ENCODE measurements around the gene ABHD8. TPM values are rescaled to one million over a fixed set of nuclear protein-coding genes. Genes with fewer than 3 reads are reported as not detected.

ABHD8 gene
- total and polyA plus RNA-seq, 2 of the 13 experiments (the other 11 are each of a cell fraction or from before 2014, with no cell fraction given) = 6.3 to 7.2 TPM

DNA sequence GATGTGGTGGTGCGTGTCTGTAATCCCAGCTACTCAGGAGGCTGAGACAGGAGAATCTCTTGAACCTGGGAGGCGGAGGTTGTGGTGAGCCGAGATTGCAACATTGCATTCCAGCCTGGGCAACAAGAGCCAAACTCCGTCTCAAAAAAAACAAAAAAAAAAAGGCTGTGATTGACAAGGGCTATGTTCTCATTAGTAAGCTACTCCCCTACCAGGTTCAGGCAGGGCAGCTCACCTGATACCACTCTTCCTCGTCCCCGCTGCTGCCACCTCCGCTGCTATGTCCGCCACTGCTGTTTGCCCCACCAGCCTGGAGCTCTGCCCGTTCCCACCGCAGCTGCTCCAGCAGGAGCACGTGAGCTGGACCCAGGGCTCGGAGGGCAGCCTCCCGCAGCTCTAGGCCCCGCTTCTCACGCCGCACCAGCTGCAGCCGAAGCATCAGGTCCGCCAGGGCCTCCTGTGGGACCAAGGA is 48.0 kb downstream of the ABHD8 start (continued):
- TF ChIP-seq ZNF12 (CRISPR knock-in tag; IDR thresholded peaks at IDR 0.05) (no peak), TAF15 (IDR thresholded peaks at IDR 0.05; ENCODE audit: low read depth, low read length, poor library complexity, severe bottlenecking) (no peak), HMGA1 (CRISPR knock-in tag; conservative IDR thresholded peaks at IDR 0.05) (no peak), NFE2 (CRISPR knock-in tag; IDR thresholded peaks at IDR 0.05) (no peak), SIX4 (CRISPR knock-in tag; IDR thresholded peaks at IDR 0.05) (no peak), ZNF136 (CRISPR knock-in tag; IDR thresholded peaks at IDR 0.05; ENCODE audit: low read depth) (no peak), TBX3 (IDR thresholded peaks at IDR 0.05; ENCODE audit: borderline replicate concordance) (no peak), KLF15 (CRISPR knock-in tag; IDR thresholded peaks at IDR 0.05; ENCODE audit: borderline replicate concordance) (no peak), BCLAF1 (IDR thresholded peaks at IDR 0.05) (no peak), ADNP (CRISPR knock-in tag; IDR thresholded peaks at IDR 0.05) (peak; percentile 65; the same call in 1 of the 2 replicates), ZNF552 (CRISPR knock-in tag; IDR thresholded peaks at IDR 0.05; ENCODE audit: borderline replicate concordance) (no peak), ZNF317 (CRISPR knock-in tag; IDR thresholded peaks at IDR 0.05) (no peak), ZNF768 (CRISPR knock-in tag; IDR thresholded peaks at IDR 0.05) (peak; percentile 44; the same call in 1 of the 2 replicates), AKAP8 (CRISPR knock-in tag; IDR thresholded peaks at IDR 0.05) (no peak), ZFAT (CRISPR knock-in tag; conservative IDR thresholded peaks at IDR 0.05) (no peak), ZNF83 (CRISPR knock-in tag; IDR thresholded peaks at IDR 0.05; ENCODE audit: borderline replicate concordance) (no peak)
- TF ChIP-seq, protein P1, sequence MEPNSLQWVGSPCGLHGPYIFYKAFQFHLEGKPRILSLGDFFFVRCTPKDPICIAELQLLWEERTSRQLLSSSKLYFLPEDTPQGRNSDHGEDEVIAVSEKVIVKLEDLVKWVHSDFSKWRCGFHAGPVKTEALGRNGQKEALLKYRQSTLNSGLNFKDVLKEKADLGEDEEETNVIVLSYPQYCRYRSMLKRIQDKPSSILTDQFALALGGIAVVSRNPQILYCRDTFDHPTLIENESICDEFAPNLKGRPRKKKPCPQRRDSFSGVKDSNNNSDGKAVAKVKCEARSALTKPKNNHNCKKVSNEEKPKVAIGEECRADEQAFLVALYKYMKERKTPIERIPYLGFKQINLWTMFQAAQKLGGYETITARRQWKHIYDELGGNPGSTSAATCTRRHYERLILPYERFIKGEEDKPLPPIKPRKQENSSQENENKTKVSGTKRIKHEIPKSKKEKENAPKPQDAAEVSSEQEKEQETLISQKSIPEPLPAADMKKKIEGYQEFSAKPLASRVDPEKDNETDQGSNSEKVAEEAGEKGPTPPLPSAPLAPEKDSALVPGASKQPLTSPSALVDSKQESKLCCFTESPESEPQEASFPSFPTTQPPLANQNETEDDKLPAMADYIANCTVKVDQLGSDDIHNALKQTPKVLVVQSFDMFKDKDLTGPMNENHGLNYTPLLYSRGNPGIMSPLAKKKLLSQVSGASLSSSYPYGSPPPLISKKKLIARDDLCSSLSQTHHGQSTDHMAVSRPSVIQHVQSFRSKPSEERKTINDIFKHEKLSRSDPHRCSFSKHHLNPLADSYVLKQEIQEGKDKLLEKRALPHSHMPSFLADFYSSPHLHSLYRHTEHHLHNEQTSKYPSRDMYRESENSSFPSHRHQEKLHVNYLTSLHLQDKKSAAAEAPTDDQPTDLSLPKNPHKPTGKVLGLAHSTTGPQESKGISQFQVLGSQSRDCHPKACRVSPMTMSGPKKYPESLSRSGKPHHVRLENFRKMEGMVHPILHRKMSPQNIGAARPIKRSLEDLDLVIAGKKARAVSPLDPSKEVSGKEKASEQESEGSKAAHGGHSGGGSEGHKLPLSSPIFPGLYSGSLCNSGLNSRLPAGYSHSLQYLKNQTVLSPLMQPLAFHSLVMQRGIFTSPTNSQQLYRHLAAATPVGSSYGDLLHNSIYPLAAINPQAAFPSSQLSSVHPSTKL (CRISPR knock-in tag; IDR thresholded peaks at IDR 0.05) = peak; percentile 37; the same call in 1 of the 2 replicates
- TF ChIP-seq, protein P2, sequence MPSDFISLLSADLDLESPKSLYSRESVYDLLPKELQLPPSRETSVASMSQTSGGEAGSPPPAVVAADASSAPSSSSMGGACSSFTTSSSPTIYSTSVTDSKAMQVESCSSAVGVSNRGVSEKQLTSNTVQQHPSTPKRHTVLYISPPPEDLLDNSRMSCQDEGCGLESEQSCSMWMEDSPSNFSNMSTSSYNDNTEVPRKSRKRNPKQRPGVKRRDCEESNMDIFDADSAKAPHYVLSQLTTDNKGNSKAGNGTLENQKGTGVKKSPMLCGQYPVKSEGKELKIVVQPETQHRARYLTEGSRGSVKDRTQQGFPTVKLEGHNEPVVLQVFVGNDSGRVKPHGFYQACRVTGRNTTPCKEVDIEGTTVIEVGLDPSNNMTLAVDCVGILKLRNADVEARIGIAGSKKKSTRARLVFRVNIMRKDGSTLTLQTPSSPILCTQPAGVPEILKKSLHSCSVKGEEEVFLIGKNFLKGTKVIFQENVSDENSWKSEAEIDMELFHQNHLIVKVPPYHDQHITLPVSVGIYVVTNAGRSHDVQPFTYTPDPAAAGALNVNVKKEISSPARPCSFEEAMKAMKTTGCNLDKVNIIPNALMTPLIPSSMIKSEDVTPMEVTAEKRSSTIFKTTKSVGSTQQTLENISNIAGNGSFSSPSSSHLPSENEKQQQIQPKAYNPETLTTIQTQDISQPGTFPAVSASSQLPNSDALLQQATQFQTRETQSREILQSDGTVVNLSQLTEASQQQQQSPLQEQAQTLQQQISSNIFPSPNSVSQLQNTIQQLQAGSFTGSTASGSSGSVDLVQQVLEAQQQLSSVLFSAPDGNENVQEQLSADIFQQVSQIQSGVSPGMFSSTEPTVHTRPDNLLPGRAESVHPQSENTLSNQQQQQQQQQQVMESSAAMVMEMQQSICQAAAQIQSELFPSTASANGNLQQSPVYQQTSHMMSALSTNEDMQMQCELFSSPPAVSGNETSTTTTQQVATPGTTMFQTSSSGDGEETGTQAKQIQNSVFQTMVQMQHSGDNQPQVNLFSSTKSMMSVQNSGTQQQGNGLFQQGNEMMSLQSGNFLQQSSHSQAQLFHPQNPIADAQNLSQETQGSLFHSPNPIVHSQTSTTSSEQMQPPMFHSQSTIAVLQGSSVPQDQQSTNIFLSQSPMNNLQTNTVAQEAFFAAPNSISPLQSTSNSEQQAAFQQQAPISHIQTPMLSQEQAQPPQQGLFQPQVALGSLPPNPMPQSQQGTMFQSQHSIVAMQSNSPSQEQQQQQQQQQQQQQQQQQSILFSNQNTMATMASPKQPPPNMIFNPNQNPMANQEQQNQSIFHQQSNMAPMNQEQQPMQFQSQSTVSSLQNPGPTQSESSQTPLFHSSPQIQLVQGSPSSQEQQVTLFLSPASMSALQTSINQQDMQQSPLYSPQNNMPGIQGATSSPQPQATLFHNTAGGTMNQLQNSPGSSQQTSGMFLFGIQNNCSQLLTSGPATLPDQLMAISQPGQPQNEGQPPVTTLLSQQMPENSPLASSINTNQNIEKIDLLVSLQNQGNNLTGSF (CRISPR knock-in tag; IDR thresholded peaks at IDR 0.05) = no peak
